Measurements from ENCODE around the gene TANGO2. TPM values are rescaled to one million over a fixed set of nuclear protein-coding genes. Genes with fewer than 3 reads are reported as not detected.

Gene TANGO2
- polyA plus RNA-seq, 1 donor from 2014 or later = 12.7 TPM

GRCh38 chr22:19981961-19982920 lies 38.7 kb upstream of the TANGO2 start:
- no peaks in the 10 kb centered on the region for H3K9me2 ChIP-seq (ENCODE audit: insufficient read depth, low read length)
- H3K4me2 ChIP-seq (ENCODE audit: low read length) = no peak overlapping the region
- H2AFZ ChIP-seq (ENCODE audit: low read depth, low read length) = no peak overlapping the region
- no peaks in the 10 kb centered on the region for H4K20me1 ChIP-seq (ENCODE audit: insufficient read depth)
- H3K36me3 ChIP-seq (ENCODE audit: insufficient read depth, low read length) = no peaks in the 10 kb centered on the region
- no peaks in the 10 kb centered on the region for H3K27me3 ChIP-seq (ENCODE audit: insufficient read depth, low read depth, low read length)
- H3K9ac ChIP-seq (ENCODE audit: low read length) = no peak overlapping the region
- H3K79me2 ChIP-seq (replicated peaks; ENCODE audit: insufficient read depth, low read length) = peaks cover 24% of the 10 kb centered on the region
- TF ChIP-seq TAF1 (IDR thresholded peaks at IDR 0.05; ENCODE audit: low read depth) = no peak
- no peak for TF ChIP-seq MXI1 (conservative IDR thresholded peaks at IDR 0.05; ENCODE audit: poor library complexity, severe bottlenecking)
- no peak for TF ChIP-seq POLR2AphosphoS5 (IDR thresholded peaks at IDR 0.05)
- TF ChIP-seq, protein P1, sequence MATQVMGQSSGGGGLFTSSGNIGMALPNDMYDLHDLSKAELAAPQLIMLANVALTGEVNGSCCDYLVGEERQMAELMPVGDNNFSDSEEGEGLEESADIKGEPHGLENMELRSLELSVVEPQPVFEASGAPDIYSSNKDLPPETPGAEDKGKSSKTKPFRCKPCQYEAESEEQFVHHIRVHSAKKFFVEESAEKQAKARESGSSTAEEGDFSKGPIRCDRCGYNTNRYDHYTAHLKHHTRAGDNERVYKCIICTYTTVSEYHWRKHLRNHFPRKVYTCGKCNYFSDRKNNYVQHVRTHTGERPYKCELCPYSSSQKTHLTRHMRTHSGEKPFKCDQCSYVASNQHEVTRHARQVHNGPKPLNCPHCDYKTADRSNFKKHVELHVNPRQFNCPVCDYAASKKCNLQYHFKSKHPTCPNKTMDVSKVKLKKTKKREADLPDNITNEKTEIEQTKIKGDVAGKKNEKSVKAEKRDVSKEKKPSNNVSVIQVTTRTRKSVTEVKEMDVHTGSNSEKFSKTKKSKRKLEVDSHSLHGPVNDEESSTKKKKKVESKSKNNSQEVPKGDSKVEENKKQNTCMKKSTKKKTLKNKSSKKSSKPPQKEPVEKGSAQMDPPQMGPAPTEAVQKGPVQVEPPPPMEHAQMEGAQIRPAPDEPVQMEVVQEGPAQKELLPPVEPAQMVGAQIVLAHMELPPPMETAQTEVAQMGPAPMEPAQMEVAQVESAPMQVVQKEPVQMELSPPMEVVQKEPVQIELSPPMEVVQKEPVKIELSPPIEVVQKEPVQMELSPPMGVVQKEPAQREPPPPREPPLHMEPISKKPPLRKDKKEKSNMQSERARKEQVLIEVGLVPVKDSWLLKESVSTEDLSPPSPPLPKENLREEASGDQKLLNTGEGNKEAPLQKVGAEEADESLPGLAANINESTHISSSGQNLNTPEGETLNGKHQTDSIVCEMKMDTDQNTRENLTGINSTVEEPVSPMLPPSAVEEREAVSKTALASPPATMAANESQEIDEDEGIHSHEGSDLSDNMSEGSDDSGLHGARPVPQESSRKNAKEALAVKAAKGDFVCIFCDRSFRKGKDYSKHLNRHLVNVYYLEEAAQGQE (IDR thresholded peaks at IDR 0.05; ENCODE audit: borderline replicate concordance) = no peak
- no peak for TF ChIP-seq EP300 (conservative IDR thresholded peaks at IDR 0.05; ENCODE audit: poor library complexity, severe bottlenecking)
- no peak for TF ChIP-seq RAD21 (conservative IDR thresholded peaks at IDR 0.05)
- TF ChIP-seq, protein P2, sequence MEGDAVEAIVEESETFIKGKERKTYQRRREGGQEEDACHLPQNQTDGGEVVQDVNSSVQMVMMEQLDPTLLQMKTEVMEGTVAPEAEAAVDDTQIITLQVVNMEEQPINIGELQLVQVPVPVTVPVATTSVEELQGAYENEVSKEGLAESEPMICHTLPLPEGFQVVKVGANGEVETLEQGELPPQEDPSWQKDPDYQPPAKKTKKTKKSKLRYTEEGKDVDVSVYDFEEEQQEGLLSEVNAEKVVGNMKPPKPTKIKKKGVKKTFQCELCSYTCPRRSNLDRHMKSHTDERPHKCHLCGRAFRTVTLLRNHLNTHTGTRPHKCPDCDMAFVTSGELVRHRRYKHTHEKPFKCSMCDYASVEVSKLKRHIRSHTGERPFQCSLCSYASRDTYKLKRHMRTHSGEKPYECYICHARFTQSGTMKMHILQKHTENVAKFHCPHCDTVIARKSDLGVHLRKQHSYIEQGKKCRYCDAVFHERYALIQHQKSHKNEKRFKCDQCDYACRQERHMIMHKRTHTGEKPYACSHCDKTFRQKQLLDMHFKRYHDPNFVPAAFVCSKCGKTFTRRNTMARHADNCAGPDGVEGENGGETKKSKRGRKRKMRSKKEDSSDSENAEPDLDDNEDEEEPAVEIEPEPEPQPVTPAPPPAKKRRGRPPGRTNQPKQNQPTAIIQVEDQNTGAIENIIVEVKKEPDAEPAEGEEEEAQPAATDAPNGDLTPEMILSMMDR (IDR thresholded peaks at IDR 0.05; ENCODE audit: poor library complexity, severe bottlenecking) = no peak
- no peak overlapping the region for H3K27ac ChIP-seq (ENCODE audit: low read length)
- H3F3A ChIP-seq (ENCODE audit: insufficient read depth, low read length, poor library complexity, severe bottlenecking) = no peaks in the 10 kb centered on the region
- H3K9me3 ChIP-seq (ENCODE audit: low read length) = no peaks in the 10 kb centered on the region
- no peak overlapping the region for H3K4me3 ChIP-seq (ENCODE audit: low read length)

- Histone ChIP-seq H3K36me3 (ENCODE audit: insufficient read depth, low read length) (no peaks in the 10 kb centered on the region), H3K9ac (ENCODE audit: low read length) (no peak overlapping the region)
- no peak for TF ChIP-seq SMC3 (conservative IDR thresholded peaks at IDR 0.05; ENCODE audit: poor library complexity)
- TF ChIP-seq, protein P1 (IDR thresholded peaks at IDR 0.05; ENCODE audit: borderline replicate concordance) = no peak
- TF ChIP-seq EP300 (conservative IDR thresholded peaks at IDR 0.05; ENCODE audit: poor library complexity, severe bottlenecking) = no peak
- TF ChIP-seq TAF1 (IDR thresholded peaks at IDR 0.05; ENCODE audit: low read depth) = no peak
- TF ChIP-seq POLR2AphosphoS5 (IDR thresholded peaks at IDR 0.05) = no peak
- TF ChIP-seq, protein P2 (IDR thresholded peaks at IDR 0.05; ENCODE audit: poor library complexity, severe bottlenecking) = no peak
- TF ChIP-seq RAD21 (conservative IDR thresholded peaks at IDR 0.05) = no peak
- TF ChIP-seq MXI1 (conservative IDR thresholded peaks at IDR 0.05; ENCODE audit: poor library complexity, severe bottlenecking) = no peak
- no peak for TF ChIP-seq EZH2 (IDR thresholded peaks at IDR 0.05; ENCODE audit: borderline replicate concordance, insufficient read depth, low read length, poor library complexity, severe bottlenecking)
Measured at GRCh38 chr22:19982991-19983578, 37.8 kb upstream of the TANGO2 start.

More at GRCh38 chr22:19982991-19983578, 37.8 kb upstream of the TANGO2 start:
- H3F3A ChIP-seq (ENCODE audit: insufficient read depth, low read length, poor library complexity, severe bottlenecking) = no peaks in the 10 kb centered on the region
- H3K9me2 ChIP-seq (ENCODE audit: insufficient read depth, low read length) = no peaks in the 10 kb centered on the region
- no peaks in the 10 kb centered on the region for H3K9me3 ChIP-seq (ENCODE audit: low read length)
- no peak overlapping the region for H3K27ac ChIP-seq (ENCODE audit: low read length)
- no peaks in the 10 kb centered on the region for H4K20me1 ChIP-seq (ENCODE audit: insufficient read depth)
- H3K79me2 ChIP-seq (replicated peaks; ENCODE audit: insufficient read depth, low read length) = peaks cover 24% of the 10 kb centered on the region
- H3K27me3 ChIP-seq (ENCODE audit: insufficient read depth, low read depth, low read length) = no peaks in the 10 kb centered on the region
- H3K4me2 ChIP-seq (ENCODE audit: low read length) = no peak overlapping the region
- no peak overlapping the region for H2AFZ ChIP-seq (ENCODE audit: low read depth, low read length)
- H3K4me3 ChIP-seq (ENCODE audit: low read length) = no peak overlapping the region

Data from neural cell (in vitro differentiated cells).